ENCODE measurements around the gene COL16A1. TPM values are rescaled to one million over a fixed set of nuclear protein-coding genes. Genes with fewer than 3 reads are reported as not detected.

Gene COL16A1
- total RNA-seq, 2 donors from 2014 or later = 7.4 to 9.9 TPM

- no peaks in the 10 kb centered on the region for H3K9me3 Mint-ChIP-seq
- no peaks in the 10 kb centered on the region for H3K27me3 ChIP-seq (ENCODE audit: control insufficient read depth, insufficient read depth, low read length, poor library complexity, severe bottlenecking)
- H3K27ac ChIP-seq (ENCODE audit: low read depth, low read length) = no peak overlapping the region
- H3K36me3 ChIP-seq (ENCODE audit: control insufficient read depth, insufficient read depth, low read length) = no peaks in the 10 kb centered on the region
- no peak overlapping the region for H3K4me3 Mint-ChIP-seq
- no peaks in the 10 kb centered on the region for H3K36me3 Mint-ChIP-seq (ENCODE audit: low read depth)
- DNase-seq = no peak
- WGBS, 2 experiments (ENCODE audit: insufficient coverage in 1 of 2, insufficient read length in 1 of 2) = 85 to 86% methylated on average over 5 to 8 of the region's 8 CpGs
- no peak overlapping the region for H3K4me3 ChIP-seq (ENCODE audit: low read length)
- H3K4me1 ChIP-seq (ENCODE audit: control insufficient read depth, insufficient read depth, low read length) = no peaks in the 10 kb centered on the region
- no peaks in the 10 kb centered on the region for H3K9me3 ChIP-seq (ENCODE audit: control insufficient read depth, low read length)
- no peaks in the 10 kb centered on the region for H3K27me3 Mint-ChIP-seq (ENCODE audit: insufficient read depth)
- TF ChIP-seq CTCF (conservative IDR thresholded peaks at IDR 0.05) = no peak
- H3K4me1 Mint-ChIP-seq = no peaks in the 10 kb centered on the region
- no peak overlapping the region for H3K9ac ChIP-seq (ENCODE audit: extremely low read depth, low read length, poor library complexity, severe bottlenecking)
- no peak overlapping the region for H3K27ac Mint-ChIP-seq
Observed at GRCh38 chr1:31694964-31695313, 8.9 kb downstream of the COL16A1 start.

GRCh38 chr1:31694069-31694963 is 9.5 kb downstream of the COL16A1 start:
- H3K9me3 Mint-ChIP-seq = no peaks in the 10 kb centered on the region
- no peak overlapping the region for H3K4me3 Mint-ChIP-seq
- no peak for DNase-seq
- no peaks in the 10 kb centered on the region for H3K4me1 Mint-ChIP-seq
- TF ChIP-seq CTCF (conservative IDR thresholded peaks at IDR 0.05) = no peak
- H3K9ac ChIP-seq (ENCODE audit: extremely low read depth, low read length, poor library complexity, severe bottlenecking) = no peak overlapping the region
- H3K4me3 ChIP-seq (ENCODE audit: low read length) = no peak overlapping the region
- H3K27ac Mint-ChIP-seq = no peak overlapping the region
- H3K27ac ChIP-seq (ENCODE audit: low read depth, low read length) = no peak overlapping the region
- no peaks in the 10 kb centered on the region for H3K4me1 ChIP-seq (ENCODE audit: control insufficient read depth, insufficient read depth, low read length)
- H3K27me3 ChIP-seq (ENCODE audit: control insufficient read depth, insufficient read depth, low read length, poor library complexity, severe bottlenecking) = no peaks in the 10 kb centered on the region
- H3K36me3 ChIP-seq (ENCODE audit: control insufficient read depth, insufficient read depth, low read length) = no peaks in the 10 kb centered on the region
- H3K36me3 Mint-ChIP-seq (ENCODE audit: low read depth) = no peaks in the 10 kb centered on the region
- no peaks in the 10 kb centered on the region for H3K9me3 ChIP-seq (ENCODE audit: control insufficient read depth, low read length)
- no peaks in the 10 kb centered on the region for H3K27me3 Mint-ChIP-seq (ENCODE audit: insufficient read depth)
- WGBS, 2 experiments (ENCODE audit: insufficient coverage in 1 of 2, insufficient read length in 1 of 2) = 90 to 92% methylated on average over 10 to 12 of the region's 12 CpGs

- no peaks in the 10 kb centered on the region for H3K4me1 ChIP-seq (ENCODE audit: control insufficient read depth, insufficient read depth, low read length)
- no peaks in the 10 kb centered on the region for H3K27me3 Mint-ChIP-seq (ENCODE audit: insufficient read depth)
- H3K4me3 ChIP-seq (ENCODE audit: low read length) = no peak overlapping the region
- no peaks in the 10 kb centered on the region for H3K36me3 ChIP-seq (ENCODE audit: control insufficient read depth, insufficient read depth, low read length)
- H3K27ac Mint-ChIP-seq = no peak overlapping the region
- no peaks in the 10 kb centered on the region for H3K4me1 Mint-ChIP-seq
- TF ChIP-seq CTCF (conservative IDR thresholded peaks at IDR 0.05) = no peak
- 90% methylated on average over 7 to 10 of the region's 10 CpGs for WGBS, 2 experiments (ENCODE audit: insufficient coverage in 1 of 2, insufficient read length in 1 of 2)
- no peak for DNase-seq
- H3K9me3 ChIP-seq (ENCODE audit: control insufficient read depth, low read length) = no peaks in the 10 kb centered on the region
- H3K36me3 Mint-ChIP-seq (ENCODE audit: low read depth) = no peaks in the 10 kb centered on the region
- H3K9ac ChIP-seq (ENCODE audit: extremely low read depth, low read length, poor library complexity, severe bottlenecking) = no peak overlapping the region
- no peak overlapping the region for H3K4me3 Mint-ChIP-seq
- H3K27ac ChIP-seq (ENCODE audit: low read depth, low read length) = no peak overlapping the region
- no peaks in the 10 kb centered on the region for H3K27me3 ChIP-seq (ENCODE audit: control insufficient read depth, insufficient read depth, low read length, poor library complexity, severe bottlenecking)
- no peaks in the 10 kb centered on the region for H3K9me3 Mint-ChIP-seq
Observed at GRCh38 chr1:31693231-31693630, 10.6 kb downstream of the COL16A1 start.

All from endodermal cell (in vitro differentiated cells).